RWPE2 (cell line): ENCODE data around the gene MDM4.
A peak's percentile ranks its signal among the peaks of the same experiment; 100 is the strongest.
"Not testable (repeated sequence)": the region's sequence is repeated elsewhere in the genome, so short reads cannot be mapped to it uniquely, and the experiment has no call there.

Experiments
- ATAC-seq: fragments of 200-7000 bp; cut with Tn5 transposase; 3 replicates; pipeline ENCODE4 v1.9.1; 2021; ENCODE audit warnings: low read depth
- DNase-seq: peaks from one replicate; pipeline ENCODE4 v3.0.0-alpha.2; 2020; ENCODE audit warnings: low spot score
- H3K27ac ChIP-seq: fragments of 450-650 bp; 2 replicates; pipeline ENCODE4 v1.5.1; 2017; ENCODE audit warnings: mild to moderate bottlenecking; ENCODE audit not compliant: poor library complexity, severe bottlenecking
- H3K27me3 ChIP-seq: fragments of 250-450 bp; sonication (Bioruptor Pico); 2 replicates; pipeline ENCODE4 v1.5.1; 2021; ENCODE audit warnings: mild to moderate bottlenecking, moderate library complexity; ENCODE audit not compliant: insufficient read depth, poor library complexity, severe bottlenecking
- H3K36me3 ChIP-seq: fragments of 250-450 bp; sonication (Bioruptor Pico); 2 replicates; pipeline ENCODE4 v1.5.1; 2020; ENCODE audit warnings: low read depth, mild to moderate bottlenecking, moderate library complexity
- H3K4me1 ChIP-seq: fragments of 250-450 bp; sonication (Bioruptor Pico); 2 replicates; pipeline ENCODE4 v1.5.1; 2021; ENCODE audit warnings: mild to moderate bottlenecking, moderate library complexity; ENCODE audit not compliant: insufficient read depth, poor library complexity, severe bottlenecking
- H3K4me3 ChIP-seq: fragments of 250-450 bp; sonication (Bioruptor Pico); 2 replicates; pipeline ENCODE4 v1.5.1; 2021; ENCODE audit warnings: mild to moderate bottlenecking, moderate library complexity; ENCODE audit not compliant: severe bottlenecking
- H3K9me3 ChIP-seq: fragments of 250-450 bp; sonication (Bioruptor Pico); 2 replicates; pipeline ENCODE4 v1.5.1; 2021; ENCODE audit warnings: mild to moderate bottlenecking, moderate library complexity; ENCODE audit not compliant: severe bottlenecking
- TF ChIP-seq, protein P1 (sequence below): fragments of 450-650 bp; IDR thresholded peaks from one replicate; pipeline ENCODE4 v1.5.1; 2017; ENCODE audit warnings: mild to moderate bottlenecking, moderate library complexity; ENCODE audit not compliant: poor library complexity, severe bottlenecking

MDM4 gene

DNA sequence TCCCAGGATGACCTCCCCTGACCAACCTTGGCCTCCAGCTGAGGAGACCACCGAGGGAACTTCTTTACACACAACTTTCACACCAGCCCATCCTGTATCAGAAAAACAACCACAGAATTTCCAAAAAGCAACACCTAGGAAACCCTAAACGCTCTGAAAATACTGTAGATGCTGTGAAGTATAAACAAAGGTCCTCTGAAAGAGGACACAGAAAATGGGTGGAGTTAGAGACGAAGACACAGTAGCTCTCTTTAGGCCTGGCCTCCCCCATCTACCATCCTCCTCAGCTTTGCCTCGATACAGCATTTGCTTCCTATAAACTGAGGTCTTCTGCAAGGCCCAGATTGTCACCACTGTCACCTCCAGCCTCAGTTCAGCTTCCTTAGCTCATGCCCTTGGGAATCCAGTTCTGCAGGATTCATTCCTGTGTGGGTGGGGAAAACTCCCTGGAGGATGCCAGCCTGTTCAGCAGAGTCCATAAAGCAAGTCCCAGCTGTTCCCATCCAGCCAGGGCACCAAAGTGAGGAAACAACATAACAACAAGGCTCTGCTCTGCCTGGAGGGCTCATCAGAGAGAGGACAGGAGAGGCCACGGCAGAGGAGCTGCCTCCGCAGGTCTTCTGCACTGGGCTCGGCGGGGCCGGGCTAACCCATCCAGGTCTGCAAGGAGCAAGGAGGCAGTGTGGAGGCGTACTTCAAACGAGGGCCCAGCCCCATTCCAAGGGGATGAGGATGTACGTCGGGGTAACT lies 36.6 kb upstream of the MDM4 start:
- no peak for DNase-seq
- H3K9me3 ChIP-seq: no peaks in the 10 kb centered on the region
- no peaks in the 10 kb centered on the region for H3K36me3 ChIP-seq
- no peaks in the 10 kb centered on the region for H3K27me3 ChIP-seq
- peaks cover 7% of the 10 kb centered on the region for H3K4me1 ChIP-seq
- TF ChIP-seq, protein P1, sequence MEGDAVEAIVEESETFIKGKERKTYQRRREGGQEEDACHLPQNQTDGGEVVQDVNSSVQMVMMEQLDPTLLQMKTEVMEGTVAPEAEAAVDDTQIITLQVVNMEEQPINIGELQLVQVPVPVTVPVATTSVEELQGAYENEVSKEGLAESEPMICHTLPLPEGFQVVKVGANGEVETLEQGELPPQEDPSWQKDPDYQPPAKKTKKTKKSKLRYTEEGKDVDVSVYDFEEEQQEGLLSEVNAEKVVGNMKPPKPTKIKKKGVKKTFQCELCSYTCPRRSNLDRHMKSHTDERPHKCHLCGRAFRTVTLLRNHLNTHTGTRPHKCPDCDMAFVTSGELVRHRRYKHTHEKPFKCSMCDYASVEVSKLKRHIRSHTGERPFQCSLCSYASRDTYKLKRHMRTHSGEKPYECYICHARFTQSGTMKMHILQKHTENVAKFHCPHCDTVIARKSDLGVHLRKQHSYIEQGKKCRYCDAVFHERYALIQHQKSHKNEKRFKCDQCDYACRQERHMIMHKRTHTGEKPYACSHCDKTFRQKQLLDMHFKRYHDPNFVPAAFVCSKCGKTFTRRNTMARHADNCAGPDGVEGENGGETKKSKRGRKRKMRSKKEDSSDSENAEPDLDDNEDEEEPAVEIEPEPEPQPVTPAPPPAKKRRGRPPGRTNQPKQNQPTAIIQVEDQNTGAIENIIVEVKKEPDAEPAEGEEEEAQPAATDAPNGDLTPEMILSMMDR: no peak
- peak; percentile 72 for ATAC-seq
- no peak overlapping the region for H3K4me3 ChIP-seq
- no peak overlapping the region for H3K27ac ChIP-seq

DNA sequence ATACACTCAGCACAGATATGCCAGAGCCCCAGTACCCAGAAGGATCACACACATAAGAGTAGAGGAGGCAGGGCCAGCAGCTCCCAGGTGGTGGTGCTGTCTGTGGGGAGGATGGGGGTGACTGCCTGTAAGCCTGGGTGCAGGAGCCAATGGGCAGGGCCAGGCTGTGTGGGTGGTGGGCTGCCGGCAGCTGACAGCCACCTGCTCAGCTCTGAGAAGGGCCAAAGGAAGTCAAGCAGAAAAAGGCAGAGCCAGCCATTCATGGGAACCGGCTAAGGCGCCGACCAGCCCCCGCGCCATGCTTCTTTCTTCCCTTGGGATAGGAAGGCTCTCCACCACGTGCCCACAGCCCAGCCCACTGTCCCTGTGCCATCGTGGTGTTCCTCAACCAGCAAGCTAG lies 35.7 kb upstream of the MDM4 start:
- Histone ChIP-seq H3K36me3 (no peaks in the 10 kb centered on the region), H3K27ac (no peak overlapping the region), H3K9me3 (no peaks in the 10 kb centered on the region), H3K4me3 (no peak overlapping the region), H3K27me3 (no peaks in the 10 kb centered on the region), H3K4me1 (peaks cover 7% of the 10 kb centered on the region)
- ATAC-seq (no peak), DNase-seq (no peak)
- TF ChIP-seq, protein P1: no peak

DNA sequence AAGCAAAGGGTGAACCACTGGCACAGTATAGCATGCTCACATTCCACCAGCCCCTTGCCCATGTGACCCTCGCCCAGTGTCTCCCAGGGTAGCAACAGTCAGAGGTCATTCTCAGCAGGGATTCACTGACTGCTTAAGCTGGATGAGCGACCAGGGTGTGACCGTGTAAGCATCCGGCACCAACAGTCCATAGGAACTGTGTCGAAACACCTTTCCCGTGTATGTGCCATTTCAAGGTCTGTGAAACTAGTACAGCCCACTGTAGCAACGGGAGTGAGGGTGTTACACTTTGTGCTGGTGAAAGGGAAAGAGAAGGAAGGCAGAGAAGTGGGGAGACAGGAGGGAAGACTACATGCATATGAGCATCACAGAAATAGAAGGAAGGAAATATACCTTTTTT lies 32.4 kb upstream of the MDM4 start:
- no peaks in the 10 kb centered on the region for H3K27me3 ChIP-seq
- no peaks in the 10 kb centered on the region for H3K9me3 ChIP-seq
- H3K4me3 ChIP-seq: no peak overlapping the region
- TF ChIP-seq, protein P1: no peak
- peaks cover 12% of the 10 kb centered on the region for H3K4me1 ChIP-seq
- H3K27ac ChIP-seq: no peak overlapping the region
- DNase-seq: no peak
- no peaks in the 10 kb centered on the region for H3K36me3 ChIP-seq
- no peak for ATAC-seq

DNA sequence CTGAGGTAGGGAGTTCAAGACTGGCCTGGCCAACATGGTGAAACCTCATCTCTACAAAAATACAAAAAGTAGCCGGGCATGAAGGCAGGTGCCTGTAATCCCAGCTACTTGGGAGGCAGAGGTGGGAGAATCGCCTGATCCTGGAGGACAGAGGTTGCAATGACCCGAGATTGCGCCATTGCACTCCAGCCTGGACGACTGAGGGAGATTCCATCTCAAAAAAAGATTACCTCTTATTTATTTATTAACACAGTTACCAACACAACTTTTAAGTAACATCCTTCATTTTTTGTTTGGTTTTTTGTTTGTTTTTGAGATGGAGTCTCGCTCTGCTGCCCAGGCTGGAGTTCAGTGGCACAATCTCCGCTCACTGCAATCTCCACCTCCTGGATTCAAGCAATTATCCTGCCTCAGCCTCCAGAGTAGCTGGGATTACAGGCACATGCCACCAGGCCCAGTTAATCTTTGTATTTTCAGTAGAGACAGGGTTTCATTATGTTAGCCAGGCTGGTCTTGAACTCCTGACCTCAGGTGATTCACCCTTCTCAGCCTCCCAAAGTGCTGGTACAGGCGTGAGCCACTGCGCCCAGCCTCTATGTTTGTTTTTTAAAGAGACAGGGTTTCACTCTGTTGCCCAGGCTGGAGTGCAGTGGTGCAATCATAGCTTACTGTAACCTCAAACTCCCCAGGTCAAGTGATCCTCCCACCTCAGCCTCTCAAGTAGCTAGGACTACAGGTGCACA lies 29.5 kb upstream of the MDM4 start:
- not testable (repeated sequence) for H3K4me1 ChIP-seq

DNA sequence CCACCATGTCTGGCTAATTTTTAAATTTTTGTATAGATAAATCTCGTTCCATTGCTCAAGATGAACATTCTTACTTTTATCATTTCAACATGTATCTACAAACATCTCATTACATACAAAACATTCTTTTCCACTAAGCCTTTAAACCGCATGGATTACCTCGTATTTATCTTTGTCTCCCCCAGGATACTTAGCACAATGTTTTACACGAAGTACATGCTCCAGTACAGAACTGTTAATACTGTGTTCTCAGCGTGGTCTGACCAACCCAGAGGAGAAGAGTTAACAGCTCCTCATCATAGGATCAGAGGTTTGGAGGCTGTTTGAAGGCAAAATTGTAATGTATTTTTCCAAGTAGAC lies 29.0 kb upstream of the MDM4 start:
- H3K4me1 ChIP-seq: peaks cover 5% of the 10 kb centered on the region
- DNase-seq (no peak), ATAC-seq (no peak)
- H3K27me3 ChIP-seq: no peaks in the 10 kb centered on the region
- no peaks in the 10 kb centered on the region for H3K9me3 ChIP-seq
- no peak overlapping the region for H3K4me3 ChIP-seq
- no peak overlapping the region for H3K27ac ChIP-seq
- TF ChIP-seq, protein P1: no peak
- no peaks in the 10 kb centered on the region for H3K36me3 ChIP-seq

More for the DNA sequence above, 29.5 kb upstream of the MDM4 start:
- not testable (repeated sequence) for DNase-seq, H3K9me3 ChIP-seq, H3K4me3 ChIP-seq, H3K27ac ChIP-seq, H3K36me3 ChIP-seq, H3K27me3 ChIP-seq, ATAC-seq
